ENCODE results near the gene FAM50A.

FAM50A gene

DNA sequence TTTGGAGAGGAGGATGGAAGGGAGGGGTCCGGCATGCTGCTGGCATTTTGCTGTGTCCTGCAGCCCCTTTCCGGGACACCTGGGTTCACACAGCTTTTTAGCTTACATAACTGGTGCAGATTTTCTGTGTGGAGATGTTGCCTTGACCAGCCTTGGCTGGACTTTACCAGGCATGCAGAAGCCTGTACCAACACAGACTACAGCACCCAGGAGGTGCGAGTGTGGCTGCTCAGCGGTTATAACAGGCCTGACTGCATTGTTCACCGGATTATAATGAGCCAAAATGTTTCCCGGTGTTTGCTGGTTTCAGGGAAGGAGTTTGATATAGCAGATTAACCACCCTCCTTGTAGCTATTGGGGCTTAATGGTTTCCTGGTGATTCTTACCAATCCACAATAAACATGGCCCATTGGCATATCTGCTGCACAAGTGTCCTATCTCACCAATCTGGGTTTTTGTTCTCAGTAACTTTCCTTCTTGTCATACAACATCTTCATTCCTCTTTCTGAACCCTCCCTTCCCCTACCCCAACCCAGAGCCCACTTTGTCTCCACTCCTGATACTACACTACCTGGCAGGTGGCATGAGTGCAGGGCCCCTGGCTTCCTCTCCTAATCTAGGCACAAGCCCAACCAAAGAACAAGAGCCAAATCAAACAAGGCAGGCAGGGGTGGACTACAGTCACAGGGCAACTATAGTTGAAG lies 41.9 kb upstream of the FAM50A start:
- H3K4me1 ChIP-seq (ENCODE audit: control insufficient read depth, insufficient read depth, low read length, poor library complexity, severe bottlenecking): peaks cover 11% of the 10 kb centered on the region
- H3K27ac ChIP-seq (ENCODE audit: insufficient read depth, low read length, poor library complexity, severe bottlenecking): no peak overlapping the region
- DNase-seq: no peak
- peaks cover 12% of the 10 kb centered on the region for H3K36me3 ChIP-seq (ENCODE audit: control insufficient read depth, insufficient read depth, low read length)
- no peaks in the 10 kb centered on the region for H3K9me3 ChIP-seq (ENCODE audit: control insufficient read depth, low read length)
- no peak overlapping the region for H3K4me3 ChIP-seq (ENCODE audit: insufficient read depth, low read depth, low read length, poor library complexity, severe bottlenecking)
- no peaks in the 10 kb centered on the region for H3K27me3 ChIP-seq (replicated peaks; ENCODE audit: control insufficient read depth, insufficient read depth, low read length, poor library complexity, severe bottlenecking)

DNA sequence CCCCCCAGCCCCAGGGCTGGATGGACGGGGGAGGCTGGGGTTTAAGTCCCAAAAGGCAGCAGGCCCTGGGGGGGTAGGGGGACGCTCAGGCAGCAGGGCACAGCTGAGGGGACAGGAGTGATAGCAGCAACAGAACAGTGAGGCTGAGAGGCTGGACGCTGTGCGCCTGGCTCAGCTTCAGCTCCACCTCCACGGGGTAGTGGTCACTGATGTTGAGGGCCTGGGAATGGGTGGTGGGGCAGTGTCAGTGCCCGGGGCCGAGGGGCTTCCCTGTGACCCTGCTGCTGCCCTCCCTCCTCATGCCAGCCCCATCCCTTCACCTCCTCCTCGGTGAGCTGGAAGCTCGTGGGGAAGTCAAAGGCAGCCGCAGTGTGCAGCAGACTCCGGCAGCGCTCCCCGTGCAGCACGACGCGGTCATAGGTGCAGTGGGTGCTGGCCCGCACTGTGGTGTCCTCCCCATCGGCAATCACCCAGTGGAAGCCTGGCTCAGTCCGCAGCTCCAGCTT lies 41.3 kb upstream of the FAM50A start:
- H3K27me3 ChIP-seq (replicated peaks; ENCODE audit: control insufficient read depth, insufficient read depth, low read length, poor library complexity, severe bottlenecking): no peaks in the 10 kb centered on the region
- peaks cover 12% of the 10 kb centered on the region for H3K36me3 ChIP-seq (ENCODE audit: control insufficient read depth, insufficient read depth, low read length)
- H3K4me3 ChIP-seq (ENCODE audit: insufficient read depth, low read depth, low read length, poor library complexity, severe bottlenecking): no peak overlapping the region
- no peak for DNase-seq
- H3K27ac ChIP-seq (ENCODE audit: insufficient read depth, low read length, poor library complexity, severe bottlenecking): no peak overlapping the region
- H3K9me3 ChIP-seq (ENCODE audit: control insufficient read depth, low read length): no peaks in the 10 kb centered on the region
- H3K4me1 ChIP-seq (ENCODE audit: control insufficient read depth, insufficient read depth, low read length, poor library complexity, severe bottlenecking): peaks cover 8% of the 10 kb centered on the region

DNA sequence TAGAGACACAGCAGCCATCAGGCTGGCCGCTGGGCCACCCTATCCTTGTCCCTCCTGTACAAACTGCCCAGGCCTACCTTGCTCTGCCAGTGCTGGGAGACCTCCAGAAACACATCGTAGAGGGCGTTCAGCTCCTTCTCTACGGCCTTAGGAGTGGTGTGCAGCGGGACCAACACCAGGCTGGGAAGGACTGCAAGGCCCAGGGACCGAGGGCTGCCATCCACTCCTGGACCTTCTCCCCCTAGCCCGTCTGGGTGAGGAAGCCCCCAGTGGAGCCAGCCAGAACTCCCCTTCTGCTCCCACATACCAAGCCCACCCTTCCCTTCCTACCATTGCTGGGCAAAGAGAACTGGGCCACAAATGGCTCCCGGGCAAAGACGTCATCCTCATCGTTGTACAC lies 40.7 kb upstream of the FAM50A start:
- Histone ChIP-seq H3K27ac (ENCODE audit: insufficient read depth, low read length, poor library complexity, severe bottlenecking) (no peak overlapping the region), H3K36me3 (ENCODE audit: control insufficient read depth, insufficient read depth, low read length) (peaks cover 12% of the 10 kb centered on the region), H3K4me3 (ENCODE audit: insufficient read depth, low read depth, low read length, poor library complexity, severe bottlenecking) (no peak overlapping the region), H3K9me3 (ENCODE audit: control insufficient read depth, low read length) (no peaks in the 10 kb centered on the region), H3K27me3 (replicated peaks; ENCODE audit: control insufficient read depth, insufficient read depth, low read length, poor library complexity, severe bottlenecking) (no peaks in the 10 kb centered on the region), H3K4me1 (ENCODE audit: control insufficient read depth, insufficient read depth, low read length, poor library complexity, severe bottlenecking) (peaks cover 8% of the 10 kb centered on the region)
- DNase-seq: no peak

DNA sequence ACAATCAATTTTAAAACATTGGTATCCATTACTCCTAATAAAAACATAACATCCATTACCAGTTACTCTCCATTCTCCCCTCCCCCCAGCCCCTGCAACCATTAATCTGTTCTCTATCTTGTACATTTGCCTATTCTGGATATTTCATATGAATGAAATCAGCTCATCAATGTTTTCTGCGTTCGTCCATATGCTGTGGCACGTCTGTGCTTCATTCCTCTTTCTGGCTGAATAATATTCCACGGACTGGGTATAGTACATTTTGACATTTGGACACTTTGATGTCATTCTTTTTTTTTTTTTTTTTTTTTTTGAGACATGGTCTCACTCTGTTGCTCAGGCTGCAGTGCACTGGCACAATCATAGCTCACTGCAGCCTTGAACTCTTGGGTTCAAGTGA lies 40.1 kb upstream of the FAM50A start:
- DNase-seq: no peak
- Histone ChIP-seq H3K4me3 (ENCODE audit: insufficient read depth, low read depth, low read length, poor library complexity, severe bottlenecking) (no peak overlapping the region), H3K4me1 (ENCODE audit: control insufficient read depth, insufficient read depth, low read length, poor library complexity, severe bottlenecking) (peaks cover 8% of the 10 kb centered on the region), H3K27ac (ENCODE audit: insufficient read depth, low read length, poor library complexity, severe bottlenecking) (no peak overlapping the region), H3K9me3 (ENCODE audit: control insufficient read depth, low read length) (no peaks in the 10 kb centered on the region), H3K27me3 (replicated peaks; ENCODE audit: control insufficient read depth, insufficient read depth, low read length, poor library complexity, severe bottlenecking) (no peaks in the 10 kb centered on the region), H3K36me3 (ENCODE audit: control insufficient read depth, insufficient read depth, low read length) (peaks cover 12% of the 10 kb centered on the region)

DNA sequence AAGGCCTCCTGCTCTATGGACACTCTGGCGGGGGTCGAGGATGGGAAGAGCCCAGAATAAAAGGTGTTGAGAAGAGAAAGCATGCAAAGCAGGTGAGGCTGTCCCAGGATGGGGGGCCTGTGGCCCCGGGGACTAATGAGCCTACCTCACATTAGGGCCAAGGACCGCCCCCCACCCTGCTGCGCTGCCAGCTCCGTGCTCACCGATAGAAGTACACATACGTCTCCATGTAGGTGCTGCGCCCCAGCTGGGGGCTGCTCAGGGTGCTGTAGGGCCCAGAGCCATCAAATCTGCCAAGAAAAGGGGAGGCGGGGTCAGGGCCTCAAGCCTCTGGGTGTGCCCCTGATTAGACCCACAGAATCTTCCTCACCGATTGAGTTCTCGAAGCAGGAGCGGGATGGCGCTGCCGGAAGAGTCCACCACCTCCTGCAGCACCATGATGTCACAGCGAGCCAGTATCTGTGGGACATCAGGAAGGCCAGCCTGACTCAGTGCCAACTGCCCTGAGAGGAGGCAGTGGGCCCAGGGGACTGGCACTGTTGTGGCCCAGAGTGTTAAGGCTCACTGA lies 39.2 kb upstream of the FAM50A start:
- H3K9me3 ChIP-seq (ENCODE audit: control insufficient read depth, low read length): no peaks in the 10 kb centered on the region
- no peak overlapping the region for H3K27ac ChIP-seq (ENCODE audit: insufficient read depth, low read length, poor library complexity, severe bottlenecking)
- H3K4me1 ChIP-seq (ENCODE audit: control insufficient read depth, insufficient read depth, low read length, poor library complexity, severe bottlenecking): peaks cover 2% of the 10 kb centered on the region
- no peak for DNase-seq
- H3K4me3 ChIP-seq (ENCODE audit: insufficient read depth, low read depth, low read length, poor library complexity, severe bottlenecking): no peak overlapping the region
- H3K27me3 ChIP-seq (replicated peaks; ENCODE audit: control insufficient read depth, insufficient read depth, low read length, poor library complexity, severe bottlenecking): no peaks in the 10 kb centered on the region
- H3K36me3 ChIP-seq (ENCODE audit: control insufficient read depth, insufficient read depth, low read length): peaks cover 8% of the 10 kb centered on the region

DNA sequence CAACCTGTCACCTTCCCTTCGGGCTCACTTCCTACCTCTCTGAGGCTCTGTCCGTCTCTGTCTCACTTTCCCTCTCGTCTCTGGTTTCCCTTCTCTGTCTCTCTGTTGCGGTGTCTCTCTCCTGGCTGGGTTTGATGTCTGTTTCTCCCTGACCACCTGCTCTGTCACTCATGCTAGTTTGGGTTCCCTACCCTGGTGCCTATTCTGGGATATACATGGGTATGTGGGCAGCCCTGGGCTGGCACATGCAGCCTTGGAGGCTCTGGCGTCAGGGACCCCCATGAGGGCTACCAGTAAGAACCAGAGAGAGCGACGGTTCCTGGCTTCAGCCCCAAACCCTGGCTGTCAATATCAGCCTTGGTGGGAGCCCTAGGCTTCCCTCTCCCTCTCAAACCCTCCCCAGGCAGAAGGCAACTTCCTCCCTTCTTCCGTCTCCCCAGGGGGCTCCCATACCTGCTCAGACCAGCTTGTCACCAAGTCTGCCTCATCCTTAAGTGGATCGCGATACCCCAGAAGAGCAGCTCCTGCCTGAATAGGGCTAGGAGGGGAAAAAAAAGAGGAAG lies 35.2 kb upstream of the FAM50A start:
- Histone ChIP-seq H3K27me3 (replicated peaks; ENCODE audit: control insufficient read depth, insufficient read depth, low read length, poor library complexity, severe bottlenecking) (no peaks in the 10 kb centered on the region), H3K36me3 (ENCODE audit: control insufficient read depth, insufficient read depth, low read length) (no peaks in the 10 kb centered on the region), H3K4me3 (ENCODE audit: insufficient read depth, low read depth, low read length, poor library complexity, severe bottlenecking) (no peak overlapping the region), H3K9me3 (ENCODE audit: control insufficient read depth, low read length) (no peaks in the 10 kb centered on the region), H3K27ac (ENCODE audit: insufficient read depth, low read length, poor library complexity, severe bottlenecking) (no peak overlapping the region), H3K4me1 (ENCODE audit: control insufficient read depth, insufficient read depth, low read length, poor library complexity, severe bottlenecking) (peaks cover 9% of the 10 kb centered on the region)
- DNase-seq: no peak

DNA sequence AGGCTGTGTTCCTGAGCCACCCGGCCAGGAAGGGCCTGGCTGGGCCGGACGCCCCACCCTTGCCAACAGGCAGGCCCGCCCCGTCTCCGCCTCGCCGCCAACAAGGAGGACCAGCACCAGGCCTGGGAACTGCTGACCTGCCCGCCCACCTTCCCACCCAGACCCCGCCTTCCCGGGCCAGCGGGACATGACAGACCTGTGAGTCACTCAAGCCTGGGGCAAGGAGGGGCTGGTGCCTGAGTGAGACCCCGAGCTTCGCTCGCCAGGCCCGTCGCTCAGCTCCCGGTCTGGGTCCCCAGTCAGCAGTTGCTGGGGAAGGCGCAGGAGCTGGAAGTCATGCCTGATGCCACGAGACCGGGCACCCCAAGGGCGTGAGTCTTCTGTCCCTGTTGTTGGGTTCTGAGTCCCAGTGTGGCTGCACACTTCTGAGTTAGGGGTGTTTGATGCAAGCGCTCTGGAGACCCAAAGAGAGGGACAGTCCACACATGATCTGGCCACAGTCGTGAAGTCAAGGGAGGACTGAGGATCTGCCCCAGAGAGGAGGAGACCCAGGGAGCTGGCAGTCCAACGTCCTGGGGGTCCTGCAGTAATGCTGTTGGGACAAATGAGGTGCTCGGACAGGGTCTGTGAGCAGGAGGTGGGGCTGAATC lies 34.6 kb upstream of the FAM50A start, which contains the start of gene DNASE1L1:
TSS of gene DNASE1L1 (minus strand) at position 33 of the 650 bp plus-strand sequence. CDS start 3,686 bp downstream, outside the sequence.
- Histone ChIP-seq H3K4me3 (ENCODE audit: insufficient read depth, low read depth, low read length, poor library complexity, severe bottlenecking) (no peak within 1 kb of the TSS), H3K27ac (ENCODE audit: insufficient read depth, low read length, poor library complexity, severe bottlenecking) (no peak within 1 kb of the TSS)

DNA sequence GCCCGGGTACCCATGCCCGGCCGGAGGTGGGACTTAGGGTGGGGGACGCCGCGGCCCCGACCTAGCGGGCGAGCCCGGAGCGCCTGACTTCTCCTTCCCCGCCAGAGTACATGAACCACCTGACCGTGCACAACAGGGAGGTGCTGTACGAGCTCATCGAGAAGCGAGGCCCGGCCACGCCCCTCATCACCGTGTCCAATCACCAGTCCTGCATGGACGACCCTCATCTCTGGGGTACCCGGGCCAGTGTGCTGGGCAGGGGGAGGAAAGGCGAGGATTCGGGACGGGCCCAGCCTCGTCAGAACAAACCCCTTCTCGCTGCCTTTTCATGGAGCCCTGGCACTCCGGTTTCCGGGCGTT lies 32.0 kb upstream of the FAM50A start:
- no peaks in the 10 kb centered on the region for H3K36me3 ChIP-seq (ENCODE audit: control insufficient read depth, insufficient read depth, low read length)
- no peaks in the 10 kb centered on the region for H3K9me3 ChIP-seq (ENCODE audit: control insufficient read depth, low read length)
- peak overlapping the region; percentile 70 for H3K27ac ChIP-seq (ENCODE audit: insufficient read depth, low read length, poor library complexity, severe bottlenecking)
- peaks cover 9% of the 10 kb centered on the region for H3K4me1 ChIP-seq (ENCODE audit: control insufficient read depth, insufficient read depth, low read length, poor library complexity, severe bottlenecking)
- H3K4me3 ChIP-seq (ENCODE audit: insufficient read depth, low read depth, low read length, poor library complexity, severe bottlenecking): peak overlapping the region; percentile 62
- DNase-seq: no peak
- no peaks in the 10 kb centered on the region for H3K27me3 ChIP-seq (replicated peaks; ENCODE audit: control insufficient read depth, insufficient read depth, low read length, poor library complexity, severe bottlenecking)

More for the DNA sequence above, 34.6 kb upstream of the FAM50A start, which contains the start of gene DNASE1L1:
- Histone ChIP-seq H3K4me1 (ENCODE audit: control insufficient read depth, insufficient read depth, low read length, poor library complexity, severe bottlenecking) (peaks cover 9% of the 10 kb centered on the region), H3K27me3 (replicated peaks; ENCODE audit: control insufficient read depth, insufficient read depth, low read length, poor library complexity, severe bottlenecking) (no peaks in the 10 kb centered on the region), H3K36me3 (ENCODE audit: control insufficient read depth, insufficient read depth, low read length) (no peaks in the 10 kb centered on the region), H3K9me3 (ENCODE audit: control insufficient read depth, low read length) (no peaks in the 10 kb centered on the region)
- DNase-seq: peak in 1 of 3 donors; percentile 31

DNA sequence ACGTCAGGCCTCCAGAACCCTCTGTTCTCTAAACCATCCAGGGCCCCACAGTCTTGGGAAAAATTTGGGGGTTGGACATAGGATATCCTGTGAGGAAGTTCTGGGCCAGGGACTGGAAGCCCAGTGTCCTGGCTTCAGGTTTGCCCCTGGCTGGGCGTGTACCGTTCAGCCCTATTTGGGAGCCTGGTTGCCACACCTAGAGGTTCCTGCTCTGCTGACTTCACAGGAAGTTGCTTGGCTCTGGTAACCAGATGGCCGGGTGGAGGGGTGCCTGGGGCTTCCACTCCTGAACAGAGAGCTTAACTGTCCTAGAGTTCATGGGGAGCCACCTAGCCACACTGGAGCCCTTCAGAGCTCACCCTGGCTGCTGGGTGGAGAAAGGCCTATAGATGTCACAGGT lies 31.5 kb upstream of the FAM50A start:
- Histone ChIP-seq H3K4me3 (ENCODE audit: insufficient read depth, low read depth, low read length, poor library complexity, severe bottlenecking) (peak overlapping the region; percentile 62), H3K4me1 (ENCODE audit: control insufficient read depth, insufficient read depth, low read length, poor library complexity, severe bottlenecking) (peaks cover 9% of the 10 kb centered on the region), H3K27me3 (replicated peaks; ENCODE audit: control insufficient read depth, insufficient read depth, low read length, poor library complexity, severe bottlenecking) (no peaks in the 10 kb centered on the region), H3K9me3 (ENCODE audit: control insufficient read depth, low read length) (no peaks in the 10 kb centered on the region), H3K27ac (ENCODE audit: insufficient read depth, low read length, poor library complexity, severe bottlenecking) (peak overlapping the region; percentile 70), H3K36me3 (ENCODE audit: control insufficient read depth, insufficient read depth, low read length) (no peaks in the 10 kb centered on the region)
- no peak for DNase-seq

DNA sequence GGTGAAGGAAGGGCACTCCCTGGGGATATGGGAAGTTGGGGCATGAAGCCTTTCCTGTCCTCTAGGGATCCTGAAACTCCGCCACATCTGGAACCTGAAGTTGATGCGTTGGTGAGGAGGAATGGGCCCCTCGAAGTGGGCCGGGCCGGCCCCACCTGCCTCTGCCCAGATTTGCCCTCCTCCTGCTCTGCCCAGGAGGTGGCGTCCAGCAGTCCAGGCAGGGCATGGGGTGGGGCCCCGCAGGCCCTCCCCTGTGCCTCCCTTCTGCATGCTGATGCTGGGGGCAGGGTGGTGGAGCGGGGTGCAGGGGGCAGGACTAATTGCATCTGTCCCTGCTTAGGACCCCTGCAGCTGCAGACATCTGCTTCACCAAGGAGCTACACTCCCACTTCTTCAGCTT lies 30.8 kb upstream of the FAM50A start:
- no peaks in the 10 kb centered on the region for H3K27me3 ChIP-seq (replicated peaks; ENCODE audit: control insufficient read depth, insufficient read depth, low read length, poor library complexity, severe bottlenecking)
- H3K36me3 ChIP-seq (ENCODE audit: control insufficient read depth, insufficient read depth, low read length): no peaks in the 10 kb centered on the region
- H3K4me3 ChIP-seq (ENCODE audit: insufficient read depth, low read depth, low read length, poor library complexity, severe bottlenecking): no peak overlapping the region
- DNase-seq: no peak
- H3K27ac ChIP-seq (ENCODE audit: insufficient read depth, low read length, poor library complexity, severe bottlenecking): no peak overlapping the region
- H3K4me1 ChIP-seq (ENCODE audit: control insufficient read depth, insufficient read depth, low read length, poor library complexity, severe bottlenecking): peaks cover 9% of the 10 kb centered on the region
- H3K9me3 ChIP-seq (ENCODE audit: control insufficient read depth, low read length): no peaks in the 10 kb centered on the region
